IMR-90 (cell line): ENCODE data around the gene HK3. TPM values are rescaled to one million over a fixed set of nuclear protein-coding genes. Genes with fewer than 3 reads are reported as not detected.

Experiments used
- ATAC-seq: fragments of 200-7000 bp; cut with Tn5 transposase; 2 replicates; pipeline ENCODE4 v1.9.1; 2020; ENCODE audit warnings: low read depth, mild to moderate bottlenecking, moderate library complexity
- BruUV-seq: library from RNA; stranded (reverse); fragments of 400-500 nt; replicated peaks from 2 replicates; lab custom pipeline; 2021; lab: Mats Ljungman, UMichigan
- CTCF ChIA-PET: fragments of 300-600 bp; formaldehyde crosslinking; extraction: SDS; loops from one replicate; lab custom pipeline; 2021; ENCODE audit warnings: antibody characterized with exemption; lab: Yijun Ruan, JAX
- POLR2A ChIA-PET: fragments of 300-600 bp; sonication (Branson Sonifier 250); formaldehyde crosslinking; loops from one replicate; lab custom pipeline; 2022; ENCODE audit warnings: antibody characterized with exemption; ENCODE audit not compliant: unreplicated experiment; lab: Charles Lee
- DNase-seq: peaks from one replicate; pipeline ENCODE4 v3.0.0; 2013
- H2AFZ ChIP-seq: replicated peaks from 2 replicates; pipeline ENCODE3; 2013; ENCODE audit warnings: low read length, mild to moderate bottlenecking; ENCODE audit not compliant: poor library complexity
- H2AK5ac ChIP-seq: 2 replicates; pipeline ENCODE4 v1.6.1; 2013; ENCODE audit warnings: low read depth, low read length, inconsistent platforms
- H2AK9ac ChIP-seq: replicated peaks from 2 replicates; pipeline ENCODE3; 2013; ENCODE audit warnings: mild to moderate bottlenecking, low read depth, low read length, moderate library complexity; ENCODE audit not compliant: poor library complexity
- H2BK120ac ChIP-seq: 2 replicates; pipeline ENCODE4 v1.6.1; 2013; ENCODE audit warnings: low read depth, low read length, inconsistent platforms
- H2BK15ac ChIP-seq: 3 replicates; pipeline ENCODE4 v1.6.1; 2013; ENCODE audit warnings: low read depth, low read length, inconsistent platforms
- H2BK20ac ChIP-seq: 2 replicates; pipeline ENCODE4 v1.6.1; 2013; ENCODE audit warnings: low read depth, mild to moderate bottlenecking, inconsistent platforms, low read length, moderate library complexity
- H2BK5ac ChIP-seq: 2 replicates; pipeline ENCODE4 v1.6.1; 2013; ENCODE audit warnings: mild to moderate bottlenecking, low read depth, low read length, inconsistent platforms; ENCODE audit not compliant: poor library complexity, severe bottlenecking
- H3K14ac ChIP-seq: replicated peaks from 2 replicates; pipeline ENCODE4 v1.6.1; 2013; ENCODE audit warnings: low read depth, low read length, inconsistent platforms
- H3K18ac ChIP-seq: 2 replicates; pipeline ENCODE4 v1.6.1; 2013; ENCODE audit warnings: low read depth, low read length, control low read depth
- H3K23ac ChIP-seq: 2 replicates; pipeline ENCODE4 v1.6.1; 2013; ENCODE audit warnings: low read depth, low read length, inconsistent platforms
- H3K27ac ChIP-seq: 2 replicates; pipeline ENCODE4 v1.5.1; 2013; ENCODE audit warnings: mild to moderate bottlenecking, control low read depth, low read length; ENCODE audit not compliant: insufficient read depth
- H3K27me3 ChIP-seq: 2 replicates; pipeline ENCODE4 v1.6.1; 2013; ENCODE audit warnings: low read length; ENCODE audit not compliant: control insufficient read depth, insufficient read depth
- H3K36me3 ChIP-seq: 2 replicates; pipeline ENCODE4 v1.6.1; 2013; ENCODE audit warnings: low read length, mixed read lengths; ENCODE audit not compliant: control insufficient read depth, insufficient read depth
- H3K4ac ChIP-seq: 2 replicates; pipeline ENCODE4 v1.6.1; 2013; ENCODE audit warnings: low read depth, low read length, inconsistent platforms
- H3K4me1 ChIP-seq: 2 replicates; pipeline ENCODE4 v1.6.1; 2013; ENCODE audit warnings: low read length, mixed read lengths; ENCODE audit not compliant: control insufficient read depth, insufficient read depth
- H3K4me2 ChIP-seq: 2 replicates; pipeline ENCODE4 v1.6.1; 2013; ENCODE audit warnings: low read depth, mild to moderate bottlenecking, control low read depth, low read length, moderate library complexity
- H3K4me3 ChIP-seq: 2 replicates; pipeline ENCODE4 v1.5.1; 2013; ENCODE audit warnings: low read depth, mild to moderate bottlenecking, control low read depth, low read length, moderate library complexity; ENCODE audit not compliant: insufficient read depth
- H3K56ac ChIP-seq: 2 replicates; pipeline ENCODE4 v1.6.1; 2013; ENCODE audit warnings: low read length, inconsistent platforms; ENCODE audit not compliant: insufficient read depth; ENCODE audit errors: extremely low read depth
- H3K79me1 ChIP-seq, 2 experiments: 2 replicates each; pipeline ENCODE4 v1.6.1; 2013; ENCODE audit warnings: low read length in 2 of 2, inconsistent platforms in 1 of 2, low read depth in 1 of 2
- H3K9ac ChIP-seq: 2 replicates; pipeline ENCODE4 v1.6.1; 2013; ENCODE audit warnings: low read depth, low read length, control low read depth
- H3K9me1 ChIP-seq: 2 replicates; pipeline ENCODE4 v1.6.1; 2013; ENCODE audit warnings: low read length, inconsistent platforms; ENCODE audit not compliant: insufficient read depth
- H3K9me3 ChIP-seq: 2 replicates; pipeline ENCODE4 v1.6.1; 2013; ENCODE audit warnings: low read length; ENCODE audit not compliant: control insufficient read depth, insufficient read depth
- H4K20me1 ChIP-seq: 2 replicates; pipeline ENCODE4 v1.6.1; 2013; ENCODE audit warnings: low read length, inconsistent platforms; ENCODE audit not compliant: insufficient read depth
- H4K5ac ChIP-seq: 2 replicates; pipeline ENCODE4 v1.6.1; 2013; ENCODE audit warnings: mild to moderate bottlenecking, low read depth, low read length, control low read depth
- H4K8ac ChIP-seq, 2 experiments: 2 replicates each; pipeline ENCODE4 v1.6.1; 2013; ENCODE audit warnings: low read depth in 2 of 2, low read length in 2 of 2, control low read depth in 1 of 2, inconsistent platforms in 1 of 2
- H4K91ac ChIP-seq: 2 replicates; pipeline ENCODE4 v1.6.1; 2013; ENCODE audit warnings: low read depth, low read length, inconsistent platforms; ENCODE audit not compliant: insufficient read depth
- CHD1 ChIP-seq: IDR thresholded peaks from 2 replicates; pipeline ENCODE4 v1.6.1; 2012; ENCODE audit warnings: low read depth, low read length, improper control_type of control experiment
- FOS ChIP-seq: fragments of 150-350 bp; IDR thresholded peaks from 2 replicates; pipeline ENCODE4 v1.6.1; 2016; ENCODE audit warnings: low read depth, low read length
- MAFK ChIP-seq: IDR thresholded peaks from 2 replicates; pipeline ENCODE4 v1.6.1; 2012; ENCODE audit warnings: low read depth, low read length, improper control_type of control experiment
- MAZ ChIP-seq: IDR thresholded peaks from 2 replicates; pipeline ENCODE4 v1.6.1; 2012; ENCODE audit warnings: low read depth, mild to moderate bottlenecking, low read length, improper control_type of control experiment, moderate library complexity, borderline replicate concordance
- POLR2A ChIP-seq: IDR thresholded peaks from 2 replicates; pipeline ENCODE4 v1.6.1; 2012; ENCODE audit warnings: mild to moderate bottlenecking, low read depth, low read length
- RCOR1 ChIP-seq: IDR thresholded peaks from 2 replicates; pipeline ENCODE4 v1.6.1; 2012; ENCODE audit warnings: mild to moderate bottlenecking, low read length, improper control_type of control experiment; ENCODE audit not compliant: insufficient replicate concordance
- RFX5 ChIP-seq: IDR thresholded peaks from 2 replicates; pipeline ENCODE4 v1.8.0; 2012; ENCODE audit warnings: low read depth, mild to moderate bottlenecking, low read length, moderate library complexity
- SMC3 ChIP-seq: fragments of 150-350 bp; IDR thresholded peaks from 2 replicates; pipeline ENCODE4 v1.6.1; 2016; ENCODE audit warnings: low read depth, mild to moderate bottlenecking, antibody characterized with exemption, low read length, moderate library complexity
- WGBS, 2 experiments: methylation state at CpG; one replicate each; pipeline versions ENCODE4 v1.1.5 to v1.1.7; 2013; ENCODE audit warnings: missing lambda C conversion rate in 2 of 2; ENCODE audit not compliant: insufficient read length in 1 of 2; ENCODE audit errors: extremely low coverage in 2 of 2; 5-methylcytosine and 5-hydroxymethylcytosine counted together
- dilution Hi-C: fragments of 300-500 bp; cut with HindIII; formaldehyde crosslinking; loops from one replicate; pipeline ENCODE4 v1.14.3; 2018; ENCODE audit warnings: low sequenced_read_pairs; ENCODE audit not compliant: unreplicated experiment
- in situ Hi-C: fragments of 300-500 bp; cut with MboI; formaldehyde crosslinking; loops from 3 replicates; pipeline ENCODE4 v1.14.3; 2019; ENCODE audit warnings: low sequenced_read_pairs, inconsistent platforms, mixed read lengths
- intact Hi-C: fragments of 100-400 bp; cut with micrococcal nuclease; formaldehyde crosslinking; loops from 2 replicates; pipeline ENCODE4 v1.10.0; 2022
- polyA plus RNA-seq, 3 experiments: library from polyadenylated mRNA; depleted of rRNA; stranded (reverse); fragments of >200 nt; gene quantifications; 2 replicates each; pipeline ENCODE4 v1.2.3, GENCODE V29; 2012; ENCODE audit warnings: low replicate concordance in 1 of 3
- total RNA-seq: library from RNA; depleted of rRNA; stranded (reverse); fragments of >200 nt; gene quantifications from 2 replicates; pipeline ENCODE4 v1.2.3, GENCODE V29; 2012
- TF ChIP-seq, protein P1 (sequence below): fragments of 150-350 bp; IDR thresholded peaks from 2 replicates; pipeline ENCODE4 v1.6.1; 2016; ENCODE audit warnings: low read depth, mild to moderate bottlenecking, low read length, moderate library complexity, borderline replicate concordance
- TF ChIP-seq, protein P2 (sequence below): conservative IDR thresholded peaks from 2 replicates; pipeline ENCODE4 v1.5.1; 2012; ENCODE audit warnings: mild to moderate bottlenecking, low read depth, low read length, improper control_type of control experiment
- TF ChIP-seq, protein P3 (sequence below): fragments of 150-350 bp; IDR thresholded peaks from 2 replicates; pipeline ENCODE4 v1.6.1; 2017; ENCODE audit warnings: mild to moderate bottlenecking, antibody characterized with exemption, low read length, low read depth

HK3 gene
- total and polyA plus RNA-seq, 2 of the 4 experiments (the other 2 are of a cell fraction), result not detected

GRCh38 chr5:176863765-176864098 is 35.4 kb downstream of the HK3 start:
- H4K5ac ChIP-seq, result no peak overlapping the region
- CTCF ChIA-PET, result interaction anchor here (0.6 kb wide), 1 partner anchor 104 kb away, joined by 5 read pairs; no protein-coding TSS in a partner anchor
- H3K56ac ChIP-seq, result no peak overlapping the region

More at GRCh38 chr5:176863765-176864098, 35.4 kb downstream of the HK3 start:
- H3K9me1 ChIP-seq, result no peaks in the 10 kb centered on the region
- no peak overlapping the region for H3K4me2 ChIP-seq
- H2AFZ ChIP-seq, result no peak overlapping the region
- intact Hi-C loops, result no loop called here
- dilution Hi-C loops, result no loop called here
- H3K4me3 ChIP-seq, result no peak overlapping the region
- H3K27ac ChIP-seq, result no peak overlapping the region
- H3K4ac ChIP-seq, result no peak overlapping the region
- DNase-seq, result no peak
- H3K9me3 ChIP-seq, result no peaks in the 10 kb centered on the region
- no peak overlapping the region for H3K14ac ChIP-seq
- no peak overlapping the region for H4K8ac ChIP-seq
- H2BK15ac ChIP-seq, result no peak overlapping the region
- POLR2A ChIA-PET, result no interaction called here
- BruUV-seq, result no TSS peak
- no peaks in the 10 kb centered on the region for H3K4me1 ChIP-seq
- no peak for ATAC-seq
- peaks cover 72% of the 10 kb centered on the region for H3K27me3 ChIP-seq
- H2AK5ac ChIP-seq, result no peak overlapping the region
- H4K91ac ChIP-seq, result no peak overlapping the region
- no peak overlapping the region for H2BK5ac ChIP-seq
- no peak overlapping the region for H2AK9ac ChIP-seq
- no peaks in the 10 kb centered on the region for H4K20me1 ChIP-seq
- WGBS, 2 experiments, result no CpG with 5 or more reads among the region's 5 CpGs
- no peak overlapping the region for H3K18ac ChIP-seq
- no peak overlapping the region for H2BK120ac ChIP-seq
- no peak overlapping the region for H2BK20ac ChIP-seq
- H3K36me3 ChIP-seq, result no peaks in the 10 kb centered on the region
- no peaks in the 10 kb centered on the region for H3K79me1 ChIP-seq
- in situ Hi-C loops, result no loop called here
- no peak overlapping the region for H3K23ac ChIP-seq
- TF ChIP-seq CHD1, result no peak
- TF ChIP-seq RFX5, result no peak
- TF ChIP-seq, protein P1, sequence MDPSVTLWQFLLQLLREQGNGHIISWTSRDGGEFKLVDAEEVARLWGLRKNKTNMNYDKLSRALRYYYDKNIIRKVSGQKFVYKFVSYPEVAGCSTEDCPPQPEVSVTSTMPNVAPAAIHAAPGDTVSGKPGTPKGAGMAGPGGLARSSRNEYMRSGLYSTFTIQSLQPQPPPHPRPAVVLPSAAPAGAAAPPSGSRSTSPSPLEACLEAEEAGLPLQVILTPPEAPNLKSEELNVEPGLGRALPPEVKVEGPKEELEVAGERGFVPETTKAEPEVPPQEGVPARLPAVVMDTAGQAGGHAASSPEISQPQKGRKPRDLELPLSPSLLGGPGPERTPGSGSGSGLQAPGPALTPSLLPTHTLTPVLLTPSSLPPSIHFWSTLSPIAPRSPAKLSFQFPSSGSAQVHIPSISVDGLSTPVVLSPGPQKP, result no peak
- no peak for TF ChIP-seq FOS
- TF ChIP-seq RCOR1, result no peak
- TF ChIP-seq SMC3, result no peak
- TF ChIP-seq MAFK, result no peak
- TF ChIP-seq, protein P2, sequence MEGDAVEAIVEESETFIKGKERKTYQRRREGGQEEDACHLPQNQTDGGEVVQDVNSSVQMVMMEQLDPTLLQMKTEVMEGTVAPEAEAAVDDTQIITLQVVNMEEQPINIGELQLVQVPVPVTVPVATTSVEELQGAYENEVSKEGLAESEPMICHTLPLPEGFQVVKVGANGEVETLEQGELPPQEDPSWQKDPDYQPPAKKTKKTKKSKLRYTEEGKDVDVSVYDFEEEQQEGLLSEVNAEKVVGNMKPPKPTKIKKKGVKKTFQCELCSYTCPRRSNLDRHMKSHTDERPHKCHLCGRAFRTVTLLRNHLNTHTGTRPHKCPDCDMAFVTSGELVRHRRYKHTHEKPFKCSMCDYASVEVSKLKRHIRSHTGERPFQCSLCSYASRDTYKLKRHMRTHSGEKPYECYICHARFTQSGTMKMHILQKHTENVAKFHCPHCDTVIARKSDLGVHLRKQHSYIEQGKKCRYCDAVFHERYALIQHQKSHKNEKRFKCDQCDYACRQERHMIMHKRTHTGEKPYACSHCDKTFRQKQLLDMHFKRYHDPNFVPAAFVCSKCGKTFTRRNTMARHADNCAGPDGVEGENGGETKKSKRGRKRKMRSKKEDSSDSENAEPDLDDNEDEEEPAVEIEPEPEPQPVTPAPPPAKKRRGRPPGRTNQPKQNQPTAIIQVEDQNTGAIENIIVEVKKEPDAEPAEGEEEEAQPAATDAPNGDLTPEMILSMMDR, result no peak
- TF ChIP-seq POLR2A, result no peak
- TF ChIP-seq, protein P3, sequence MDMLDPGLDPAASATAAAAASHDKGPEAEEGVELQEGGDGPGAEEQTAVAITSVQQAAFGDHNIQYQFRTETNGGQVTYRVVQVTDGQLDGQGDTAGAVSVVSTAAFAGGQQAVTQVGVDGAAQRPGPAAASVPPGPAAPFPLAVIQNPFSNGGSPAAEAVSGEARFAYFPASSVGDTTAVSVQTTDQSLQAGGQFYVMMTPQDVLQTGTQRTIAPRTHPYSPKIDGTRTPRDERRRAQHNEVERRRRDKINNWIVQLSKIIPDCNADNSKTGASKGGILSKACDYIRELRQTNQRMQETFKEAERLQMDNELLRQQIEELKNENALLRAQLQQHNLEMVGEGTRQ, result no peak
- no peak for TF ChIP-seq MAZ
- no peak overlapping the region for H3K9ac ChIP-seq
